H9 (cell line): ENCODE results near the gene CBFA2T2. TPM values are rescaled to one million over a fixed set of nuclear protein-coding genes. Genes with fewer than 3 reads are reported as not detected.
A peak's percentile ranks its signal among the peaks of the same experiment; 100 is the strongest.

Experiments
- DNase-seq: peaks from one replicate; pipeline ENCODE4 v3.0.0-alpha.2; 2017
- H2AFZ ChIP-seq: one replicate; pipeline ENCODE4 v1.6.1; 2013; ENCODE audit warnings: mild to moderate bottlenecking, low read length, control low read depth, moderate library complexity
- H2AK5ac ChIP-seq: 2 replicates; pipeline ENCODE4 v1.6.1; 2013; ENCODE audit warnings: low read length, control low read depth, mixed read lengths; ENCODE audit not compliant: insufficient read length
- H2BK120ac ChIP-seq: one replicate; pipeline ENCODE4 v1.6.1; 2013; ENCODE audit warnings: low read depth, mild to moderate bottlenecking, low read length, control low read depth, inconsistent platforms; ENCODE audit not compliant: poor library complexity, severe bottlenecking
- H2BK12ac ChIP-seq: 2 replicates; pipeline ENCODE4 v1.6.1; 2013; ENCODE audit warnings: low read length, control low read depth, mixed read lengths, low read depth; ENCODE audit not compliant: insufficient read length
- H2BK15ac ChIP-seq: 2 replicates; pipeline ENCODE4 v1.6.1; 2013; ENCODE audit warnings: low read depth, low read length, control low read depth
- H2BK20ac ChIP-seq: one replicate; pipeline ENCODE4 v1.6.1; 2013; ENCODE audit warnings: low read depth, mild to moderate bottlenecking, low read length, control low read depth, inconsistent platforms; ENCODE audit not compliant: poor library complexity, severe bottlenecking
- H2BK5ac ChIP-seq: 2 replicates; pipeline ENCODE4 v1.6.1; 2013; ENCODE audit warnings: low read length, control low read depth, mixed read lengths; ENCODE audit not compliant: insufficient read length
- H3K14ac ChIP-seq: 2 replicates; pipeline ENCODE4 v1.6.1; 2013; ENCODE audit warnings: low read length, control low read depth; ENCODE audit not compliant: insufficient read depth
- H3K18ac ChIP-seq: 2 replicates; pipeline ENCODE4 v1.6.1; 2013; ENCODE audit warnings: low read depth, mild to moderate bottlenecking, mixed read lengths, low read length, control low read depth; ENCODE audit not compliant: insufficient read length
- H3K23ac ChIP-seq: 2 replicates; pipeline ENCODE4 v1.6.1; 2013; ENCODE audit warnings: low read length, control low read depth, mixed read lengths, low read depth; ENCODE audit not compliant: insufficient read length
- H3K23me2 ChIP-seq: 2 replicates; pipeline ENCODE4 v1.6.1; 2013; ENCODE audit warnings: low read depth, mild to moderate bottlenecking, mixed read lengths, low read length, control low read depth; ENCODE audit not compliant: insufficient read length, poor library complexity, severe bottlenecking
- H3K27ac ChIP-seq: 2 replicates; pipeline ENCODE4 v1.5.1; 2013; ENCODE audit warnings: low read length, control low read depth, mixed read lengths, low read depth; ENCODE audit not compliant: insufficient read length
- H3K27me3 ChIP-seq: 2 replicates; pipeline ENCODE4 v1.6.1; 2013; ENCODE audit warnings: low read length, control low read depth, inconsistent platforms; ENCODE audit not compliant: insufficient read depth
- H3K4ac ChIP-seq: 2 replicates; pipeline ENCODE4 v1.6.1; 2013; ENCODE audit warnings: low read depth, mild to moderate bottlenecking, control low read depth, inconsistent platforms, low read length, moderate library complexity
- H3K4me1 ChIP-seq: 2 replicates; pipeline ENCODE4 v1.6.1; 2013; ENCODE audit warnings: low read length, control low read depth, inconsistent platforms; ENCODE audit not compliant: insufficient read depth
- H3K4me2 ChIP-seq: 2 replicates; pipeline ENCODE4 v1.6.1; 2013; ENCODE audit warnings: low read length, control low read depth, mixed read lengths; ENCODE audit not compliant: insufficient read length, insufficient read depth
- H3K56ac ChIP-seq: 2 replicates; pipeline ENCODE4 v1.6.1; 2013; ENCODE audit warnings: low read depth, mild to moderate bottlenecking, mixed read lengths, low read length, control low read depth; ENCODE audit not compliant: insufficient read length
- H3K79me1 ChIP-seq: 2 replicates; pipeline ENCODE4 v1.6.1; 2013; ENCODE audit warnings: low read depth, mild to moderate bottlenecking, moderate library complexity, low read length, control low read depth, inconsistent platforms; ENCODE audit not compliant: insufficient read depth, poor library complexity, severe bottlenecking
- H3K79me2 ChIP-seq: 2 replicates; pipeline ENCODE4 v1.6.1; 2013; ENCODE audit warnings: low read length, control low read depth, inconsistent platforms; ENCODE audit not compliant: insufficient read depth
- H3K9ac ChIP-seq: 2 replicates; pipeline ENCODE4 v1.6.1; 2013; ENCODE audit warnings: low read length, control low read depth, mixed read lengths; ENCODE audit not compliant: insufficient read length; ENCODE audit errors: extremely low read depth
- H3K9me3 ChIP-seq: one replicate; pipeline ENCODE4 v1.6.1; 2013; ENCODE audit warnings: low read depth, low read length, inconsistent platforms; ENCODE audit not compliant: control insufficient read depth
- H3T11ph ChIP-seq: one replicate; pipeline ENCODE4 v1.6.1; 2013; ENCODE audit warnings: mild to moderate bottlenecking, low read length, control low read depth, inconsistent platforms
- H4K20me1 ChIP-seq: one replicate; pipeline ENCODE4 v1.6.1; 2013; ENCODE audit not compliant: control insufficient read depth, insufficient read length, insufficient read depth
- H4K5ac ChIP-seq: 2 replicates; pipeline ENCODE4 v1.6.1; 2013; ENCODE audit warnings: low read depth, mild to moderate bottlenecking, mixed read lengths, low read length, control low read depth; ENCODE audit not compliant: insufficient read length
- H4K8ac ChIP-seq: replicated peaks from 2 replicates; pipeline ENCODE4 v1.6.1; 2013; ENCODE audit warnings: low read length, control low read depth, mixed read lengths, low read depth; ENCODE audit not compliant: insufficient read length
- H4K91ac ChIP-seq: 2 replicates; pipeline ENCODE4 v1.6.1; 2013; ENCODE audit warnings: low read depth, mild to moderate bottlenecking, moderate library complexity, mixed read lengths, low read length, control low read depth; ENCODE audit not compliant: insufficient read length
- H3K27ac Mint-ChIP-seq, 3 experiments: 2 replicates in 2 of 3; 3 replicates in 1 of 3; pipeline ENCODE4 v1.8.0; 2020 to 2021; ENCODE audit warnings: mixed read lengths in 3 of 3, mild to moderate bottlenecking in 1 of 3, moderate library complexity in 1 of 3
- H3K27me3 Mint-ChIP-seq: 2 replicates; pipeline ENCODE4 v1.8.0; 2021; ENCODE audit warnings: low read depth, mild to moderate bottlenecking, moderate library complexity, mixed read lengths
- H3K36me3 Mint-ChIP-seq, 3 experiments: 2 replicates in 2 of 3; 3 replicates in 1 of 3; pipeline ENCODE4 v1.8.0; 2020 to 2021; ENCODE audit warnings: low read depth in 3 of 3, mixed read lengths in 3 of 3; ENCODE audit not compliant: insufficient read depth in 1 of 3
- H3K4me1 Mint-ChIP-seq, 2 experiments: 2 replicates each; pipeline ENCODE4 v1.8.0; 2020; ENCODE audit warnings: mixed read lengths in 2 of 2
- H3K4me3 Mint-ChIP-seq, 2 experiments: 2 replicates in 1 of 2; 3 replicates in 1 of 2; pipeline ENCODE4 v1.8.0; 2020 to 2021; ENCODE audit warnings: mild to moderate bottlenecking in 2 of 2, mixed read lengths in 2 of 2, moderate library complexity in 1 of 2
- H3K9me3 Mint-ChIP-seq, 2 experiments: 2 replicates in 1 of 2; 3 replicates in 1 of 2; pipeline ENCODE4 v1.8.0; 2020; ENCODE audit warnings: mild to moderate bottlenecking in 2 of 2, mixed read lengths in 2 of 2, moderate library complexity in 1 of 2
- WGBS: extraction: QIAGEN DNeasy Blood & Tissue Kit; methylation state at CpG from one replicate; pipeline ENCODE4 v1.1.7; 2013; ENCODE audit warnings: missing lambda C conversion rate, low lambda C conversion rate, mixed read lengths; ENCODE audit not compliant: insufficient read length; ENCODE audit errors: extremely low coverage; 5-methylcytosine and 5-hydroxymethylcytosine counted together
- total RNA-seq: library from RNA; stranded (reverse); gene quantifications from 2 replicates; pipeline ENCODE4 v1.2.1, GENCODE V29; 2021
- TF ChIP-seq, protein P1 (sequence below): fragments of 200-600 bp; sonication (generic); conservative IDR thresholded peaks from 3 replicates; pipeline ENCODE4 v1.8.0; 2021; ENCODE audit warnings: antibody characterized with exemption, mild to moderate bottlenecking

CBFA2T2 gene
- total RNA-seq, 1 experiment from 2014 or later, result 11.2 TPM

GRCh38 chr20:33594743-33595142 lies 104.8 kb downstream of the CBFA2T2 start:
- no peak overlapping the region for H4K91ac ChIP-seq
- H2AK5ac ChIP-seq, result no peak overlapping the region
- H3K9ac ChIP-seq, result no peak overlapping the region
- Mint-ChIP-seq H3K4me3 (no peak overlapping the region), H3K27ac (0 out of 7 replicates have a peak overlapping the region, but pooled peaks of 1 of the 3 experiments have one; percentile 58), H3K36me3 (peaks cover 6 to 13% (median 12%) of the 10 kb centered on the region in 3 experiments; a peak in 6 of 7 replicates), H3K9me3 (peaks cover 5 to 7% of the 10 kb centered on the region in 2 experiments; a peak in 3 of 5 replicates), H3K27me3 (no peaks in the 10 kb centered on the region), H3K4me1 (peaks cover 6 to 10% of the 10 kb centered on the region in 2 experiments; a peak in 2 of 4 replicates)
- no peaks in the 10 kb centered on the region for H4K20me1 ChIP-seq
- no peak overlapping the region for H4K8ac ChIP-seq
- WGBS, result no CpG with 5 or more reads among the region's 2 CpGs
- H2BK5ac ChIP-seq, result no peak overlapping the region
- no peaks in the 10 kb centered on the region for H3K79me2 ChIP-seq
- no peaks in the 10 kb centered on the region for H3K4me1 ChIP-seq
- no peak overlapping the region for H4K5ac ChIP-seq
- peaks cover 3% of the 10 kb centered on the region for H3K79me1 ChIP-seq
- H3T11ph ChIP-seq, result no peak overlapping the region
- no peak overlapping the region for H3K4ac ChIP-seq
- H2BK15ac ChIP-seq, result no peak overlapping the region
- H3K23me2 ChIP-seq, result no peaks in the 10 kb centered on the region
- no peak overlapping the region for H2BK12ac ChIP-seq
- H2BK120ac ChIP-seq, result no peak overlapping the region
- no peak overlapping the region for H3K4me2 ChIP-seq
- no peak overlapping the region for H3K56ac ChIP-seq
- DNase-seq, result no peak
- no peak overlapping the region for H3K27ac ChIP-seq
- H3K14ac ChIP-seq, result no peak overlapping the region
- H3K9me3 ChIP-seq, result no peaks in the 10 kb centered on the region
- TF ChIP-seq, protein P1, sequence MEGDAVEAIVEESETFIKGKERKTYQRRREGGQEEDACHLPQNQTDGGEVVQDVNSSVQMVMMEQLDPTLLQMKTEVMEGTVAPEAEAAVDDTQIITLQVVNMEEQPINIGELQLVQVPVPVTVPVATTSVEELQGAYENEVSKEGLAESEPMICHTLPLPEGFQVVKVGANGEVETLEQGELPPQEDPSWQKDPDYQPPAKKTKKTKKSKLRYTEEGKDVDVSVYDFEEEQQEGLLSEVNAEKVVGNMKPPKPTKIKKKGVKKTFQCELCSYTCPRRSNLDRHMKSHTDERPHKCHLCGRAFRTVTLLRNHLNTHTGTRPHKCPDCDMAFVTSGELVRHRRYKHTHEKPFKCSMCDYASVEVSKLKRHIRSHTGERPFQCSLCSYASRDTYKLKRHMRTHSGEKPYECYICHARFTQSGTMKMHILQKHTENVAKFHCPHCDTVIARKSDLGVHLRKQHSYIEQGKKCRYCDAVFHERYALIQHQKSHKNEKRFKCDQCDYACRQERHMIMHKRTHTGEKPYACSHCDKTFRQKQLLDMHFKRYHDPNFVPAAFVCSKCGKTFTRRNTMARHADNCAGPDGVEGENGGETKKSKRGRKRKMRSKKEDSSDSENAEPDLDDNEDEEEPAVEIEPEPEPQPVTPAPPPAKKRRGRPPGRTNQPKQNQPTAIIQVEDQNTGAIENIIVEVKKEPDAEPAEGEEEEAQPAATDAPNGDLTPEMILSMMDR, result no peak
- no peak overlapping the region for H3K18ac ChIP-seq
- no peak overlapping the region for H3K23ac ChIP-seq
- H2BK20ac ChIP-seq, result no peak overlapping the region
- no peaks in the 10 kb centered on the region for H3K27me3 ChIP-seq
- no peak overlapping the region for H2AFZ ChIP-seq
